GM06990 (cell line): Measurements from ENCODE around the gene KLHL40.

Source experiments
- DNase-seq: peaks from one replicate; pipeline ENCODE4 v3.0.0-alpha.2; 2011; ENCODE audit not compliant: insufficient read length; ENCODE audit errors: extremely low read depth
- H3K27me3 ChIP-seq: replicated peaks from 2 replicates; pipeline ENCODE4 v1.6.0; 2011; ENCODE audit warnings: low read length; ENCODE audit not compliant: control insufficient read depth, insufficient read depth
- H3K36me3 ChIP-seq: 2 replicates; pipeline ENCODE4 v1.5.1; 2011; ENCODE audit warnings: low read length; ENCODE audit not compliant: control insufficient read depth, insufficient read depth
- H3K4me3 ChIP-seq: replicated peaks from 2 replicates; pipeline ENCODE4 v1.5.1; 2011; ENCODE audit warnings: low read depth, mild to moderate bottlenecking, control low read depth, low read length
- TF ChIP-seq, protein P1 (sequence below): IDR thresholded peaks from 2 replicates; pipeline ENCODE4 v1.5.1; 2011; ENCODE audit warnings: low read length, control low read depth, mild to moderate bottlenecking, inconsistent platforms; ENCODE audit not compliant: insufficient read depth, poor library complexity, severe bottlenecking

Gene KLHL40

DNA sequence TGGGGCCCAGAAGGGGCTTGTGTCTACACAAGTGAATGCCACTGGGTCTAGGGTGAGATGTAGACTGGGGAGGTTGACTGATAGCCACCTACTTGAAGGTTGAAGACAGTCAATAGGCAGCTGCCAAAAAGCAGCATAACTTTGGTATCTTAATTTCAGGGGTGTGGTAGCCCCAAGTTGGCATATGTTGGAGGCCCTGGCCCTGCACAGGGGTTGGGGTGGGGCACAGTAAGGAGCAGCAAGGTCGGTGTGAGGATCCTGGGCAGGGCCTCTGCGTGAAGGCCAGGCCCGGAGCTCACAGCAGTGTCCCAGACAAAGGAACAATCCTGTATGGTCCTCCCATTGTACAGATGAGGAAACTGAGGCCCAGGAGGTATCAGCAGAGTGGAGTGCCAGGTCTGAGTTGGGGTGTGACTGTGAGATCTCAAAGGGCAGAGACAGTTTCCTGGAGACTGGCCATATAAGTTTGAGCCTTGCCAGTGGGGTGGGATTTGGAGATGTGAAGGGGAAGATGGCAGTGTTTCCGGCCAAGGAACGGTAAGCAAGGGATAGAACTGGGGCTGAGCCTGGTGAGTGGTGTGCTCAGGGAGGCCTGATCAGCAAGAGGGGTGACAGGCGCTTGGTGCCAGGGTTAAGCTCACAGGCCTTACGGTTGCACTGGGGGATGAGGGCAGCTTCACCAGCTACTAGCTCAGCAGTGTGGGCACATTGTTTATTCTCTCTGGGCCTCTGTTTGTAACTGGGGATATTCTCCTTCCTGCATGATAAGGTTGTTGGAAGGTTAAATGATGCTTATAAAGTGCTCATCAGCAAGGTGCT lies 1.7 kb downstream of the KLHL40 start:
- TF ChIP-seq, protein P1, sequence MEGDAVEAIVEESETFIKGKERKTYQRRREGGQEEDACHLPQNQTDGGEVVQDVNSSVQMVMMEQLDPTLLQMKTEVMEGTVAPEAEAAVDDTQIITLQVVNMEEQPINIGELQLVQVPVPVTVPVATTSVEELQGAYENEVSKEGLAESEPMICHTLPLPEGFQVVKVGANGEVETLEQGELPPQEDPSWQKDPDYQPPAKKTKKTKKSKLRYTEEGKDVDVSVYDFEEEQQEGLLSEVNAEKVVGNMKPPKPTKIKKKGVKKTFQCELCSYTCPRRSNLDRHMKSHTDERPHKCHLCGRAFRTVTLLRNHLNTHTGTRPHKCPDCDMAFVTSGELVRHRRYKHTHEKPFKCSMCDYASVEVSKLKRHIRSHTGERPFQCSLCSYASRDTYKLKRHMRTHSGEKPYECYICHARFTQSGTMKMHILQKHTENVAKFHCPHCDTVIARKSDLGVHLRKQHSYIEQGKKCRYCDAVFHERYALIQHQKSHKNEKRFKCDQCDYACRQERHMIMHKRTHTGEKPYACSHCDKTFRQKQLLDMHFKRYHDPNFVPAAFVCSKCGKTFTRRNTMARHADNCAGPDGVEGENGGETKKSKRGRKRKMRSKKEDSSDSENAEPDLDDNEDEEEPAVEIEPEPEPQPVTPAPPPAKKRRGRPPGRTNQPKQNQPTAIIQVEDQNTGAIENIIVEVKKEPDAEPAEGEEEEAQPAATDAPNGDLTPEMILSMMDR = no peak
- Histone ChIP-seq H3K27me3 (no peaks in the 10 kb centered on the region), H3K36me3 (no peaks in the 10 kb centered on the region), H3K4me3 (no peak overlapping the region)
- no peak for DNase-seq

DNA sequence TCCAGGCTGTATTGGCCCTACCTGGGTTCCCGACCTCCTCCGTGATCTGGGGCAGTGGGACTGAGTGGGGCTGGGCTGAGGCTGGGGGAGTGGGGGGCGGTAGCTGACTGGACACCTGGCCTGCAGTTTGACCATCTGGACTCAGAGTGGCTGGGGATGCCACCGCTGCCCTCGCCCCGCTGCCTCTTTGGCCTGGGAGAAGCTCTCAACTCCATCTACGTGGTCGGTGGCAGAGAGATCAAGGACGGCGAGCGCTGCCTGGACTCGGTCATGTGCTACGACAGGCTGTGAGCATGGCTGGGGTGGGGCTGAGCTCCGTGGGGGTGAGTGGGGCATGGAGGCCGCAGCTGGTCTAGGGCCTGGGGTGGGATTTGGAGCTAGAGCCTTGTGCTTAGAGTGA lies 2.7 kb downstream of the KLHL40 start:
- no peak for DNase-seq
- TF ChIP-seq, protein P1 = no peak
- Histone ChIP-seq H3K27me3 (no peaks in the 10 kb centered on the region; the same call in 1 of the 2 replicates), H3K4me3 (no peak overlapping the region), H3K36me3 (no peaks in the 10 kb centered on the region)

DNA sequence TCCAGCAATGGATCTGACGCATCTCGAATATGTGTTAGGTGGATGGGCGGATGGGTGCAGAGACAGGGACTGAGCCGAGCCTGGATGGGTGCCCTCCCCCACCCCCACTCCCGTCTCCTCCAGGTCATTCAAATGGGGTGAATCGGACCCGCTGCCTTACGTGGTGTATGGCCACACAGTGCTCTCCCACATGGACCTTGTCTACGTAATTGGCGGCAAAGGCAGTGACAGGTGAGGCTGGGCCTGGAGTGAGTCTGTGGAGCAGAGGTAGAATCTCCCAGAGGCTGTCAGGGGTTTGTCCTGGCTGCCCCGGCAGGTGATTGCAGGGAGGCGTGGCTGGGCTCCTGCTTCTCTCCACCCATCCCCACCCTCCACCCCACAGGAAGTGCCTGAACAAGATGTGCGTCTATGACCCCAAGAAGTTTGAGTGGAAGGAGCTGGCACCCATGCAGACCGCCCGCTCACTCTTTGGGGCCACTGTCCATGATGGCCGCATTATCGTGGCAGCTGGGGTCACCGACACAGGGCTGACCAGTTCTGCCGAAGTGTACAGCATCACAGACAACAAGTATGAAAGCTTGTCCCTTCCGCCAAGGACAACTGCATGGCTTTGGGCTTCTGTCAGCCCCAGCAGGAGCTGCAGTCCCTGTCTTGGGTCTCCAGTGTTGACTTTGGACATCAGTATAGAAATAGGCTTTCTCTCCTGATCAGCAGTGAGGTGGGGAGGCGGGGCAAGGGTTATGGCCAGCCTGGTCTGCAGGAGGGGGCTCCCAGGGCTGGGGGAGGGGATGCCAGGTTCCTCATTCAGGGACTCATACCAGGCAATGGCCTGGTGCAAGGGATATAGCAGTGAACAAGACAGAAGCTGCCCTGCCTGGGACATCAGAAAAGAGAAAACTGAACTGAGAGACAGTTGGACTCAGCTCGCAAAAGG lies 3.4 kb downstream of the KLHL40 start:
- Histone ChIP-seq H3K27me3 (peaks cover 2% of the 10 kb centered on the region), H3K4me3 (no peak overlapping the region), H3K36me3 (no peaks in the 10 kb centered on the region)
- TF ChIP-seq, protein P1 = no peak
- no peak for DNase-seq

DNA sequence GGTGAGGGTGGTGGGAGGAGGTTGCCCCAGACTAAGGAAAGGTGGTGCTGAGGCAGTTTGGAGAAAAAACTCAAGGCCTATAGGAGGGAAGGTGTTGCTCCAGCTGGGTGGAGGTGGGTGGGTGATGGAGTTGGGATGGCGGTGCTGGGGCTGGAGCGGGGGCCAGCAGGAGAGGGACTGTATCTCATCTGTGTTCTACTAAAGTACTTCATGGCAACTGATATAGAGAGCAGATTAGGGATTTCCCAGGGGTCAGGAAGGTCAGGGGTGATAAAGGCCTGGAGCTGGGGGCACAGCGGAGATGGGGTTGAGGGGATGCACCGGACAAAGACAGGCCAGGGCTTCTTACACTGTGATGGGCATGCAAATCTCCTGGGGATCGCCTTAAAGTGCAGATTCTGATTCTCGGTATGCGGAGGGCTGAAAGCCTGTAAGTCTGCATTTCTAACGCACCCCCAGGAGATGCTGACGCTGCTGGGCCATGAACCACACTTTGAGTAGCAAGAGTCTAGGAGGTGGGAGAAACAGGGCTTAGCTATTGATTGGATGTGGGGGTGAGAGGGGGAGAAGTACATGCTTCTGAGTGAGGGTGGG lies 4.2 kb downstream of the KLHL40 start:
- H3K36me3 ChIP-seq = no peaks in the 10 kb centered on the region
- no peak for DNase-seq
- no peak overlapping the region for H3K4me3 ChIP-seq
- peaks cover 2% of the 10 kb centered on the region for H3K27me3 ChIP-seq
- TF ChIP-seq, protein P1 = no peak

DNA sequence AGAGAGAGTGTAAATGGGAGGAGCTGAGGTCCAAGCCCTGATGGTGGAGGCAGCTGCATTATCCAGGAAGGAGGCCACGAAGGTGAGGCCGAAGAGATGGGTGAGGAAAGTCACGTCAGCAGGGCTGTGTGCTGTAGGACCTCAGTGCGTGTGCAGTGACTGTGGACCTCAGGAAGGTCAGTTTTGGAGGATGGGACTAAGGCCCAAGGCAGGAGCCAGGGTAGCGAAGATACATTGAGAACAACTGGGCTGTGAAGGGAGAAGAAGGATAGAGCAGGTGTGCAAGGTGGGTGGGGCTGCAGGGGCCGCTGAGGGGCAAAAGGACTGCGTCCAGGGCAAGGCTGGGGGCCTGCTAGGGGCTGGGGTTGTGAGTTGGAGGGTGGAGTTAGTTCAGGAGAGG lies 4.9 kb downstream of the KLHL40 start:
- no peak for DNase-seq
- no peaks in the 10 kb centered on the region for H3K36me3 ChIP-seq
- H3K27me3 ChIP-seq = peaks cover 2% of the 10 kb centered on the region
- TF ChIP-seq, protein P1 = no peak
- H3K4me3 ChIP-seq = no peak overlapping the region
